RWPE1 (cell line): ENCODE results near the gene IPMK.
"Not testable (repeated sequence)": the region's sequence is repeated elsewhere in the genome, so short reads cannot be mapped to it uniquely, and the experiment has no call there.

Source experiments
- CTCF ChIA-PET: fragments of 350-600 bp; sonication (Branson Sonifier 250); formaldehyde crosslinking; extraction: SDS; loops from one replicate; lab custom pipeline; 2021; lab: Yijun Ruan, JAX
- POLR2A ChIA-PET: fragments of 400-600 bp; formaldehyde crosslinking; extraction: SDS; loops from one replicate; lab custom pipeline; 2020; ENCODE audit warnings: antibody characterized with exemption; ENCODE audit not compliant: low non-redundant PET; lab: Yijun Ruan, JAX
- DNase-seq: peaks from one replicate; pipeline ENCODE4 v3.0.0; 2012; ENCODE audit warnings: low spot score
- H3K27ac ChIP-seq: fragments of 450-650 bp; 2 replicates; pipeline ENCODE4 v1.5.1; 2017
- TF ChIP-seq, protein P1 (sequence below): fragments of 450-650 bp; conservative IDR thresholded peaks from 2 replicates; pipeline ENCODE4 v1.5.1; 2017; ENCODE audit warnings: low read depth, mild to moderate bottlenecking

The IPMK gene

DNA sequence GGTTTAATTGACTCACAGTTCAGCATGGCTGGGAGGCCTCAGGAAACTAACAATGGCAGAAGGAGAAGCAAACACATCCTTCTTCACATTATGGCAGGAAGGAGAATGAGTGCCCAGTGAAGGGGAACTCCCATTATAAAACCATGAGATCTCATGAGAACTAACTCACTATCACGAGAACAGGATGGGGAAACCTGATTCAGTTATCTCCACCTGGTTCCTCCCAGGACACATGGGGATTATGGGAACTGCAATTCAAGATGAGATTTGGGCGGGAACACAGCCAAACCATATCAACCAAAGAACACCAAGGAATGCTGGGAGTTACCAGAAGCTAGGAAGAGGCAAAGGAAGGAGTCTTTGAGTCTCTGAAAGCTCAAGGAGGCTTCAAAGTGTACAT is 94.3 kb downstream of the IPMK start:
- H3K27ac ChIP-seq: no peak overlapping the region
- ChIA-PET POLR2A (no interaction called here), CTCF (interaction anchor here (1.4 kb wide), 1 partner anchor 118 kb away, joined by 4 read pairs; no protein-coding TSS in a partner anchor)
- TF ChIP-seq, protein P1, sequence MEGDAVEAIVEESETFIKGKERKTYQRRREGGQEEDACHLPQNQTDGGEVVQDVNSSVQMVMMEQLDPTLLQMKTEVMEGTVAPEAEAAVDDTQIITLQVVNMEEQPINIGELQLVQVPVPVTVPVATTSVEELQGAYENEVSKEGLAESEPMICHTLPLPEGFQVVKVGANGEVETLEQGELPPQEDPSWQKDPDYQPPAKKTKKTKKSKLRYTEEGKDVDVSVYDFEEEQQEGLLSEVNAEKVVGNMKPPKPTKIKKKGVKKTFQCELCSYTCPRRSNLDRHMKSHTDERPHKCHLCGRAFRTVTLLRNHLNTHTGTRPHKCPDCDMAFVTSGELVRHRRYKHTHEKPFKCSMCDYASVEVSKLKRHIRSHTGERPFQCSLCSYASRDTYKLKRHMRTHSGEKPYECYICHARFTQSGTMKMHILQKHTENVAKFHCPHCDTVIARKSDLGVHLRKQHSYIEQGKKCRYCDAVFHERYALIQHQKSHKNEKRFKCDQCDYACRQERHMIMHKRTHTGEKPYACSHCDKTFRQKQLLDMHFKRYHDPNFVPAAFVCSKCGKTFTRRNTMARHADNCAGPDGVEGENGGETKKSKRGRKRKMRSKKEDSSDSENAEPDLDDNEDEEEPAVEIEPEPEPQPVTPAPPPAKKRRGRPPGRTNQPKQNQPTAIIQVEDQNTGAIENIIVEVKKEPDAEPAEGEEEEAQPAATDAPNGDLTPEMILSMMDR: no peak
- DNase-seq: no peak

DNA sequence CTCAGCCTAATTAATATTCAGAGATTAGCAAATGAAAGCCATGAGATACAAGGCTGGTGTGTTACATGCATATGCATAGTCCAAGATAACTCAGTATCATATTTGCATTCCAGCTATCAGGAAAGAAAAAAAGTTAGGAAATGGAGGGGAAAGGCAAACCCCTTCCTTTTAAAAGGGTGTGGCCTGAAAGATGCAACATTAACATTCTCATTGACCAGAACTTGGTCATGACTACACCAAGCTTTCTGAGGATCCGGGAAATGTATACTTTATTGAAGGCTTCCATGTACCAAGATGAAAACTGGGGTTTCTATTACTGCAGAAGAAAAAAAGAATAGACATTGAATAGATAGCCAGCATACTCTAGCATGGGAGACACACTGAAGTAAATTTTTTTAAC is 96.5 kb downstream of the IPMK start:
- ChIA-PET POLR2A (no interaction called here), CTCF (interaction anchor here (0.6 kb wide), 1 partner anchor 1634 kb away, joined by 3 read pairs; no protein-coding TSS in a partner anchor)
- no peak overlapping the region for H3K27ac ChIP-seq
- no peak for DNase-seq
- TF ChIP-seq, protein P1: no peak

DNA sequence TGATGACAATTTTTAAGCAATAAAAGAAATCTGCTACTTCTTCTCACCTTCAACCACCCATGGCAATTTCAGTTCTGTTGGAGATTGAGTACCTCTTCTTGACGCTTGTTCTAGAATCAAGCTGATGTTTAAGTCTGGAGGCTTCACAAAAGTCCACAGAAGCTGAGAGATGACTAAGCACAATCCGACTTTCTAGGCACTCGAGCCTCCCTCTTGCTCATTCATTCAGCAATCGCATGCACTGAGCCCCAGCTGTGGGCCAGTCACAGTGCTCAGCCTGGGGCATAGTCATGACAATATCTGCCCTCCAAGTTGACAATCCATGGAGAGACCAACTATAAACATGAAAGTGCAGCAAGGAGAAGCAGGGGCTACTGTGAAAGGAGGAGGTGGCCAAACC is 103.2 kb downstream of the IPMK start:
- ChIA-PET POLR2A (no interaction called here), CTCF (no interaction called here)
- TF ChIP-seq, protein P1: no peak
- H3K27ac ChIP-seq: no peak overlapping the region
- DNase-seq: no peak

DNA sequence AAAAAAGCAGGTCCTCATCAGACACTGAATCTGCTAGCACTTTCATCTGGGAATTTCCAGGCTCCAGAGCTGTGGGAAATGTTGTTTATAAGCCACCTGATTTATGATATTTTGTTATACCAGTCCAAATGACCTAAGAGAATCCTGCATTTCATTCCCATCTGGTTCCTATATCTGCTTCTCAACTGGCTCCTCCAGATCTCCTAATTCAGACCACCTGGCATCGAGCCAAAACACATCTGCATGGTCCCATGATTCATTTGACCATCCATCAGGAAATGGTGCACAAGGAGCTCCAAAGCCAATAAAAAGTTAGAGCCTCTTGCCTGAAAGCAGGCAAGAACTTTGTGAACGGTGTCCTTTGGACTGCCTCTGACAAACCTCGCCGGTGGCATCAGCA is 108.9 kb downstream of the IPMK start:
- DNase-seq: no peak
- ChIA-PET CTCF (no interaction called here), POLR2A (no interaction called here)
- no peak overlapping the region for H3K27ac ChIP-seq
- TF ChIP-seq, protein P1: no peak

DNA sequence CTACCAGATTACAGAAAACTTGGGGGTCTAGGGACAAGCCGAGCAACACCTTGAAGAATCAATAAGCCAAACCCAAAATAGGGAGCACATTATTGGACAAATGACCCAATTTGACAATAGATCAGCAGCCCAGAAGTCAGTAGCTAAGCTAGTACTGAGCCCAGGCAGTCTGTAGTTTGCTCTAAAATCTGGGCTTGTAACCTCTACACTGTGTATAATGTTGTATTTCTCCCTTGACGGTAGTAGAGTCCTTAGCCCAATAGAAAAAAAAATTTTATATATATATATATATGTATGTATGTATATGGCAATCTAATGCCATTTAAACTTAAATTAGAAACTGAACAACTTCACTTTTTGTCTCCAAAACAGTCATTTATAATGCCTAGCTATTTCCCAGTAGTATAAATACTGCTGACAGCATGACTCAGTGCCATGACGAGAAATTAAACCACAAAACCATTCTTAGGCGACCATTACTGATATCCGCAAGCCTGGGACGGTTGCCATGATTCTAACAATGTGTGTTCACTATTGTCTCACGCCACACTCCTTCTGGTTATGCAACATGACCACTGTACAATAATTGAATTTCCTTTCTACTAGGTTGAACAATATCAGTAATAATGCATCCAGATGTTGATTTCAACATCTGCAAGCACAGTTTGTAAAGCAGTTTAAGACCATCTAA is 110.5 kb downstream of the IPMK start:
- no peak overlapping the region for H3K27ac ChIP-seq
- POLR2A ChIA-PET: no interaction called here
- CTCF ChIA-PET: interaction anchor here (0.6 kb wide), 1 partner anchor 9 kb away, joined by 4 read pairs; no protein-coding TSS in a partner anchor
- DNase-seq: peak; percentile 71
- TF ChIP-seq, protein P1: no peak

DNA sequence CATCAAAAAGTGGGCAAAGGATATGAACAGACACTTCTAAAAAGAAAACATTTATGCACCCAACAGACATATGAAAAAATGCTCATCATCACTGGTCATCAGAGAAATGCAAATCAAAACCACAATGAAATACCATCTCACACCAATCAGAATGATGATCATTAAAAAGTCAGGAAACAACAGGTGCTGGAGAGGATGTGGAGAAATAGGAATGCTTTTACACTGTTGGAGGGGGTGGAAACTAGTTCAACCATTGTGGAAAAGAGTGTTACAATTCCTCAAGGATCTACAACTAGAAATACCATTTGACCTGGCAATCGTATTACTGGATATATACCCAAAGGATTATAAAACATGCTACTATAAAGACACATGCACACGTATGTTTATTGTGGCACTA is 111.8 kb downstream of the IPMK start:
- CTCF ChIA-PET, H3K27ac ChIP-seq, POLR2A ChIA-PET, DNase-seq: not testable (repeated sequence)

DNA sequence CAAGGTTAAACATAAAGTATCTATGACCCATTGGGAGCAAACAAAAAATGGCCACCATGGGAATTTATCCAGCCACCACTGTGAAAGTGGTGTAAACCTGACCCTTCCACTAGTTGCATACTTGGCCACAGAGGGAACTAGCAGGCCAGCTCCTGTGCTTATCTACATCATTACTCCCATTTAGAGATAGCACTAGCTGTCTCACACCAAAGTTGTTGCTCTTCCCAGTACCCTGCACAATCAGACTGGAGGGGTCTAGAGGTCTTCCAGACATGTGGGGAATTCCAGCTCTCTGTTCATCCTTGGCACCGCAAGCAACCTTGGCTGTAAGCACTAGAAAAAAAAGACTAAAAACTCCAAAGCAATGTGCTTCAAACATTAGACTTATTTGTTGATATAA is 113.9 kb downstream of the IPMK start:
- CTCF ChIA-PET: interaction anchor here (0.6 to 1.1 kb wide), 2 partner anchors 426 to 490 kb away, joined by 3 to 5 read pairs; no protein-coding TSS in a partner anchor
- H3K27ac ChIP-seq: no peak overlapping the region
- POLR2A ChIA-PET: no interaction called here
- no peak for DNase-seq
- TF ChIP-seq, protein P1: no peak
